SK-N-MC (cell line): Measurements from ENCODE around the gene CACNA1C.

Source experiments
- EZH2 ChIP-seq: fragments of 200-600 bp; sonication (generic); IDR thresholded peaks from one replicate; pipeline ENCODE4 v1.6.1; 2017; ENCODE audit warnings: antibody characterized with exemption
- POLR2AphosphoS5 ChIP-seq: IDR thresholded peaks from 2 replicates; pipeline ENCODE4 v1.6.1; 2012; ENCODE audit warnings: mild to moderate bottlenecking, low read depth, low read length, borderline replicate concordance

DNA sequence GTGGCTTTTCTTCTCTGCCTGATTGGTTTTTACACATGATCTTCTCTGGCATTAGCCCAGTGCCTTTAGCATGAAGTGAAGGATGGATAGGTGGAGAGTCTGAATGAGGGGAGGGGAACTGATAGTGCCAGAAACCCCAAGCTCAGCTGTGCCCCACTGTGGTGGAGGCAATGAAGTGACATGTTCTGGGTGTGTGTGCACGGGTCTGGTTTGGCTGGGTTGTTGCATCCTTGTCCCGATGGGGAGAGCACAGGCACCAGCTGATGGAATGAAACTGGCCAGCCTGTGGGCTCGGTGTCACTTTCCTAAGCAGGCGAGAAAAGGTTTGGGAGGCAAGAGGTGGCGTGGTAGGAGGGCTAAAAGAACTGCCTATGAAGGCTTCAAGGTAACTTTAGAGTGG is 65.3 kb downstream of the CACNA1C start:
- TF ChIP-seq EZH2 (no peak), POLR2AphosphoS5 (no peak)
